ENCODE measurements around the gene LCN10. TPM values are rescaled to one million over a fixed set of nuclear protein-coding genes. Genes with fewer than 3 reads are reported as not detected.

The LCN10 gene
- total RNA-seq, 1 donor from 2014 or later, result not detected

DNA sequence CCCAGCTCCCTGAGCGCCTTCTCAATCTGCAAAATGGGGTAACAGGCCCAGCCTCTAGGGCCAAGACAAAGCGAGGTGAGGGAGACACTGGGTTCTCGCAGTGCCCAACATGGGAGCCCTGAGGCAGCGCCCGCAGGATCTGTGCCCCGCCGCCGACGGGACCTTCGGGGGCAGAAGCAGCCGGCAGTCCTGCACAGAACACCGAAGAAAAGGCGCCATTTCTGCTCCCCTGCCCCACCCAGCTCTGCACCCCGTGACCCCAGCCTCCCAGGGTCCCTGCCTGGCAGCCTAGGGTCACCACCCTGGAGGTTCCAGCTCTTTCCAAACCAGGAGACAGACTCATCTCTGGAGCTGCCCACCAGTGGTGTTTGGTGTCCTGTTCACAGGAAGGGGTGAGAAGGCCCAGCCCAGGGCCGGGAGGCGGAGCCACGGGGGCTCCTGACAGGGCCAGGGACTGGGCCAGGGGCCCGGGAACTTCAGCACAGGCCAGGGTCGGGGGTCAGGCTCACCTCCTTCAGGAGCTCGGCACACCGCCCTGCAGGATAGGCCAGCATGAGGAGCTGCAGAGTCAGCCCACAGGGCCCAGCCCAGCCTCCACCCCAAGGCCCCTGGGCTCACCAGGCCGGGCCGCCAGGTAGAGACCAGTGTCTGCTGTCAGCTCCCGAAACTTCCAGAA, 12.0 kb upstream of the LCN10 start:
- TF ChIP-seq, protein P1, sequence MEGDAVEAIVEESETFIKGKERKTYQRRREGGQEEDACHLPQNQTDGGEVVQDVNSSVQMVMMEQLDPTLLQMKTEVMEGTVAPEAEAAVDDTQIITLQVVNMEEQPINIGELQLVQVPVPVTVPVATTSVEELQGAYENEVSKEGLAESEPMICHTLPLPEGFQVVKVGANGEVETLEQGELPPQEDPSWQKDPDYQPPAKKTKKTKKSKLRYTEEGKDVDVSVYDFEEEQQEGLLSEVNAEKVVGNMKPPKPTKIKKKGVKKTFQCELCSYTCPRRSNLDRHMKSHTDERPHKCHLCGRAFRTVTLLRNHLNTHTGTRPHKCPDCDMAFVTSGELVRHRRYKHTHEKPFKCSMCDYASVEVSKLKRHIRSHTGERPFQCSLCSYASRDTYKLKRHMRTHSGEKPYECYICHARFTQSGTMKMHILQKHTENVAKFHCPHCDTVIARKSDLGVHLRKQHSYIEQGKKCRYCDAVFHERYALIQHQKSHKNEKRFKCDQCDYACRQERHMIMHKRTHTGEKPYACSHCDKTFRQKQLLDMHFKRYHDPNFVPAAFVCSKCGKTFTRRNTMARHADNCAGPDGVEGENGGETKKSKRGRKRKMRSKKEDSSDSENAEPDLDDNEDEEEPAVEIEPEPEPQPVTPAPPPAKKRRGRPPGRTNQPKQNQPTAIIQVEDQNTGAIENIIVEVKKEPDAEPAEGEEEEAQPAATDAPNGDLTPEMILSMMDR (IDR thresholded peaks at IDR 0.05), result no peak
- peaks cover 21% of the 10 kb centered on the region for H3K9me3 Mint-ChIP-seq (ENCODE audit: low read depth)
- H3K4me3 Mint-ChIP-seq (ENCODE audit: unreplicated experiment), result no peak overlapping the region
- no peaks in the 10 kb centered on the region for H3K4me1 Mint-ChIP-seq (ENCODE audit: low read depth)
- H3K36me3 Mint-ChIP-seq (ENCODE audit: low read depth), result no peaks in the 10 kb centered on the region
- no peak overlapping the region for H3K27ac Mint-ChIP-seq (ENCODE audit: unreplicated experiment)
- DNase-seq (ENCODE audit: low spot score), result peak; percentile 93
- H3K27me3 Mint-ChIP-seq (ENCODE audit: low read depth), result peaks cover 13% of the 10 kb centered on the region

DNA sequence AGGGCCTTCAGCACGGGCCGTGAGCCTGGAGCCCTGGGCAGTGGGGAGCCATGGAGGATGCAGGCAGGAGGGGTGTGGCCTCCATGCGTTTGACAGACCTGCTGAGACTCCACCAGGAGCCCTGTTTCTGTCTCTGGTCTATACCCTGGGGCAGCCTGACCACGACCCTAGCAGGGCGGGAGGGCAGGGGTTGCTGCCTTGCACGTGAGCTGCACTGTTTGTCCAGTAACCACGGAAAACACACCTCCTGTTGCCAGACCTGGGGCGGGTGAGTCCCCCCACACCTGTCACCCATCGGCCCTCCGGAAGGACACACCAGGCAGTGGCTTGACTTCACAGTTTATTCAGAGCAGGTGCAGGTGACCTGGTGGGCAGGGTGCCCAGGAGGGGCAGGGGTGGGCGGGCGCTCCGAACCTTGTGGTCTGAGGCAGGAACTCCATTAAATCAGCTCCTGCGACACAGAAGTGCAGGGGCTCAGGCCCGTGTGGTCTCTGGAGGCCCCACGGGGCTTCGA, 11.4 kb upstream of the LCN10 start:
- Mint-ChIP-seq H3K27me3 (ENCODE audit: low read depth) (peaks cover 13% of the 10 kb centered on the region), H3K27ac (ENCODE audit: unreplicated experiment) (no peak overlapping the region), H3K36me3 (ENCODE audit: low read depth) (no peaks in the 10 kb centered on the region), H3K4me3 (ENCODE audit: unreplicated experiment) (no peak overlapping the region), H3K9me3 (ENCODE audit: low read depth) (peaks cover 21% of the 10 kb centered on the region), H3K4me1 (ENCODE audit: low read depth) (no peaks in the 10 kb centered on the region)
- TF ChIP-seq, protein P1 (IDR thresholded peaks at IDR 0.05), result no peak
- no peak for DNase-seq (ENCODE audit: low spot score)

DNA sequence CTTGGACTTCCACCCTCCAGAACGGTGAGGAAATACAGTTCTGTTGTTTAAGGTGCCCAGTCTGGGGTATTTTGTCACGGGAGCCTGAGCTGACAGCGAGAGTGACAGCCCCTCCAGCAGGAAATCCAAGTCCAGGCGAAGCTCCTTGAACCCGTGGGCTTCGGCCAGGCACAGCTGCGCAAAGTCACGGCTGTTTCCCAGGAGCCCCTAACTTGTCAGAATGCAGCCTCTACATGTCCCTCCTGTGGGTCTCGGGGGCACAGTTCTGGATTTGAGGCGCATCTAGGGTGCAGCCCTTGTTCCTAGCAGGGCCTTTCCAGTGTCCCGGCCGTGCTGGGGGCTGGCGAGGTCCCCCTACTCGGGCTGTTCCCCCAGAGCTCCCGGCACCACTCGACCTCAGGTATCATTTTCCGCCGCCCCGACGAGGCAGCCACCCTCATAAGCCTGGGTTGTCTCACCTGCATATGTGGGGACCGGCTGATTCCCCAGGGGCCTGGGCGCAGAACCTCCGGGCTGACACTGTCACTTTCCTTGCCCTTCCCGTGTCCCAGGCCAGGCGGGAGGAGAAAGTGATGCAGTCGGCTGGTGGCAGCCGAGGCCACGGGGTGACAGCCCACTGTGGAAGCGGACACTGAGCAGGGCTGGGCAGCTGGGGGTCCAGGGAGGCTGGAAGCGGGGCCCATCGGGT, 10.8 kb upstream of the LCN10 start:
- peak; percentile 70 for DNase-seq (ENCODE audit: low spot score)
- Mint-ChIP-seq H3K36me3 (ENCODE audit: low read depth) (no peaks in the 10 kb centered on the region), H3K9me3 (ENCODE audit: low read depth) (peaks cover 21% of the 10 kb centered on the region), H3K4me3 (ENCODE audit: unreplicated experiment) (no peak overlapping the region), H3K27me3 (ENCODE audit: low read depth) (peaks cover 13% of the 10 kb centered on the region), H3K27ac (ENCODE audit: unreplicated experiment) (no peak overlapping the region), H3K4me1 (ENCODE audit: low read depth) (no peaks in the 10 kb centered on the region)
- TF ChIP-seq, protein P1 (IDR thresholded peaks at IDR 0.05), result no peak

DNA sequence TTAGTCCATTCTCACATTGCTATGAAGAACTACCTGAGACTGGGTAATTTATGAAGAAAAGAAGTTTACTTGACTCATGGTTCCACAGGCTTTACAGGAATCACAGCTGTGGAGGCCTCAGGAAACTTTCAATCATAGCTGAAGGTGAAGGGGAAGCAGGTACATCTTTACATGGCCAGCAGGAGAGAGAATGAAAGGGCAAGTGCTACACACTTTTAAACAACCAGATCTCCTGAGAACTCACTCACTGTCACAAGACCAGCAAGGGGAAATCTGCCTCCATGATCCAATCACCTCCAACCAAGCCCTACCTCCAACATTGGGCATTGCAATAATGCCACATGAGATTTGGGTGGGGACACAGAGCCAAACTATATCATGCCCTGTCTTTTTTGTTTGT, 9.1 kb upstream of the LCN10 start:
- Mint-ChIP-seq H3K4me3 (ENCODE audit: unreplicated experiment) (no peak overlapping the region), H3K4me1 (ENCODE audit: low read depth) (no peaks in the 10 kb centered on the region), H3K27me3 (ENCODE audit: low read depth) (peaks cover 13% of the 10 kb centered on the region), H3K9me3 (ENCODE audit: low read depth) (peaks cover 21% of the 10 kb centered on the region), H3K36me3 (ENCODE audit: low read depth) (no peaks in the 10 kb centered on the region), H3K27ac (ENCODE audit: unreplicated experiment) (no peak overlapping the region)
- no peak for DNase-seq (ENCODE audit: low spot score)
- TF ChIP-seq, protein P1 (IDR thresholded peaks at IDR 0.05), result no peak

DNA sequence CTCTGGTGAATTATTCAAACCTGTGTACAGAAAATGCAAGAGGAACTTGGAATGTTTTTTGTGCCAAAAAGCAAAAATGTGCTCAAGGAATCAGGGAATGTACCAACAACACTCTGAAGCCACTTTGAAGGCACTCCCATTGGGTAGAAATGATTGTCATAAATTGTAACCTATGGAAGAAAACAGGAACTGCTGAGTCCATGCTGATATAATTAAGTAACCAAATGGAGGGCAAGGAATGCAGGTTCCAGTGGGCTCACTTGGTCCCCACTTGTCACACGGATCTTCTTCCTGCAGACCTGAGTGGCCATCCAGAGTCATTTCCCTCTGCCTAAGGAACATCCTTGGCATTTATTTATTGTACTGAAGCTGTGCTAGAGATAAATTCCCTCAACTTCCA, 8.5 kb upstream of the LCN10 start:
- peaks cover 13% of the 10 kb centered on the region for H3K27me3 Mint-ChIP-seq (ENCODE audit: low read depth)
- TF ChIP-seq, protein P1 (IDR thresholded peaks at IDR 0.05), result no peak
- no peak overlapping the region for H3K27ac Mint-ChIP-seq (ENCODE audit: unreplicated experiment)
- H3K4me3 Mint-ChIP-seq (ENCODE audit: unreplicated experiment), result no peak overlapping the region
- peaks cover 21% of the 10 kb centered on the region for H3K9me3 Mint-ChIP-seq (ENCODE audit: low read depth)
- no peaks in the 10 kb centered on the region for H3K4me1 Mint-ChIP-seq (ENCODE audit: low read depth)
- no peaks in the 10 kb centered on the region for H3K36me3 Mint-ChIP-seq (ENCODE audit: low read depth)
- no peak for DNase-seq (ENCODE audit: low spot score)

All from chondrocyte (in vitro differentiated cells).